ENCODE data around the gene UBE2L6. TPM values are rescaled to one million over a fixed set of nuclear protein-coding genes. Genes with fewer than 3 reads are reported as not detected.
"Not testable (repeated sequence)": the region's sequence is repeated elsewhere in the genome, so short reads cannot be mapped to it uniquely, and the experiment has no call there.

The UBE2L6 gene
- total and polyA plus RNA-seq, 2 experiments from 2014 or later: 41.5 to 75.9 TPM

DNA sequence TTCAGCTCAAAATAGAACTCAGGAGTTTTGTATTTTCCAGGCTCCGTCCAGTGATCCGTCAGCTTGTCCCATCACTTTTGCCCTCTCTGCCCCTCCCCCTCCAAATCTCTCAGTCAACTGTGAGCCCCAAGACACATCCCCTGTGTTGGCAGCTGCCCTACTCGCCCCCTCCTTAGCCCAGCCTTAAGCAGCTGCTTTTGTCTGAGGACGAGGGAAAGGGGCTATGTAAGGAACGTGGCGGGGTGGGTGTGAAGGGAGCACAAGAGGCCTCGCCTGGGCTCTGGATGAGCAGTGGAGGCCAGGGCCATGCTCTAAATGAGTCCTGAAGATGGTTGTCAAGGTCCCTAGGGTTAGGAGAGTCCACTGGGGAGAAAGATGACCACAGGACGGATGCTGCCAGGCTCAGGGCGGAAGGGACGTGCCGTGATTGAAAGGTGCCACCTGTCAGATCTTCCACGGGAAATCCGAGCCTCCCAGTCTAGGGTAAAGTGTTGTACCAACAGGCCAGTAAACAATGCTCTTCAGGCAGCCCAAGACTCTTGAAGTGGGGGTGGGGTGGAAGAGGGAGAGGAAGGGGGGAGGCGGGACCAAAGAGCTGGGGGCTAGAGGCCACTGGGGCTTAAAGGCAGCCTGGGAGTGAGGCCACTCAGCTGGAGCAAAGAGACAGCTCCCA is 30.4 kb downstream of the UBE2L6 start, which contains the start of gene SMTNL1:
Gene SMTNL1, plus strand, starts transcription at position 649 of the 673 bp plus-strand sequence. CDS start 5,048 bp downstream, outside the sequence.
- Histone ChIP-seq H3K4me3 (no peak within 1 kb of the TSS), H2AFZ (no peak within 1 kb of the TSS)
- in situ Hi-C loops (cut with MboI): no loop called here

GRCh38 chr11:57534449-57534848 is 33.0 kb downstream of the UBE2L6 start:
- H3K36me3 ChIP-seq (ENCODE audit: low read depth); H3K9me3 ChIP-seq (ENCODE audit: low read depth); H3K27me3 ChIP-seq (replicated peaks; ENCODE audit: insufficient read depth); H3F3A ChIP-seq (ENCODE audit: insufficient read depth); H3K4me3 ChIP-seq; H4K20me1 ChIP-seq (ENCODE audit: insufficient read depth); H2AFZ ChIP-seq; DNase-seq; H3K27ac ChIP-seq; H3K9ac ChIP-seq; H3K4me2 ChIP-seq (ENCODE audit: unreplicated experiment); in situ Hi-C loops (cut with MboI); H3K4me1 ChIP-seq (ENCODE audit: insufficient read depth); H3K9me2 ChIP-seq (ENCODE audit: insufficient read depth): not testable (repeated sequence)
- 85 to 88% methylated on average over 7 of the region's 7 CpGs for WGBS, 2 experiments (ENCODE audit: low coverage in 1 of 2, low lambda C conversion rate in 2 of 2, missing lambda C conversion rate in 2 of 2)
- H3K79me2 ChIP-seq (ENCODE audit: insufficient read depth): peaks cover 11% of the 10 kb centered on the region

More for the DNA sequence above, 30.4 kb downstream of the UBE2L6 start, which contains the start of gene SMTNL1:
- Histone ChIP-seq H3K9me2 (ENCODE audit: insufficient read depth) (no peaks in the 10 kb centered on the region), H3K9me3 (ENCODE audit: low read depth) (no peaks in the 10 kb centered on the region), H3K4me1 (ENCODE audit: insufficient read depth) (no peaks in the 10 kb centered on the region), H3K4me2 (ENCODE audit: unreplicated experiment) (no peak within 1 kb of the TSS), H3K36me3 (ENCODE audit: low read depth) (no peaks in the 10 kb centered on the region), H3K79me2 (ENCODE audit: insufficient read depth) (no peaks in the 10 kb centered on the region), H4K20me1 (ENCODE audit: insufficient read depth) (no peaks in the 10 kb centered on the region), H3K27ac (no peak within 1 kb of the TSS), H3K27me3 (replicated peaks; ENCODE audit: insufficient read depth) (peaks cover 3% of the 10 kb centered on the region; the same call in 1 of the 2 replicates), H3F3A (ENCODE audit: insufficient read depth) (no peaks in the 10 kb centered on the region), H3K9ac (no peak within 1 kb of the TSS)
- no peak for DNase-seq
- TF ChIP-seq EZH2 (IDR thresholded peaks at IDR 0.05; ENCODE audit: insufficient read depth, poor library complexity, severe bottlenecking) (no peak), EZH2phosphoT487 (IDR thresholded peaks at IDR 0.05; ENCODE audit: insufficient read depth, low read depth) (no peak)
- 45 to 49% methylated on average over 13 to 14 of the region's 14 CpGs for WGBS, 2 experiments (ENCODE audit: low coverage in 1 of 2, low lambda C conversion rate in 2 of 2, missing lambda C conversion rate in 2 of 2)

DNA sequence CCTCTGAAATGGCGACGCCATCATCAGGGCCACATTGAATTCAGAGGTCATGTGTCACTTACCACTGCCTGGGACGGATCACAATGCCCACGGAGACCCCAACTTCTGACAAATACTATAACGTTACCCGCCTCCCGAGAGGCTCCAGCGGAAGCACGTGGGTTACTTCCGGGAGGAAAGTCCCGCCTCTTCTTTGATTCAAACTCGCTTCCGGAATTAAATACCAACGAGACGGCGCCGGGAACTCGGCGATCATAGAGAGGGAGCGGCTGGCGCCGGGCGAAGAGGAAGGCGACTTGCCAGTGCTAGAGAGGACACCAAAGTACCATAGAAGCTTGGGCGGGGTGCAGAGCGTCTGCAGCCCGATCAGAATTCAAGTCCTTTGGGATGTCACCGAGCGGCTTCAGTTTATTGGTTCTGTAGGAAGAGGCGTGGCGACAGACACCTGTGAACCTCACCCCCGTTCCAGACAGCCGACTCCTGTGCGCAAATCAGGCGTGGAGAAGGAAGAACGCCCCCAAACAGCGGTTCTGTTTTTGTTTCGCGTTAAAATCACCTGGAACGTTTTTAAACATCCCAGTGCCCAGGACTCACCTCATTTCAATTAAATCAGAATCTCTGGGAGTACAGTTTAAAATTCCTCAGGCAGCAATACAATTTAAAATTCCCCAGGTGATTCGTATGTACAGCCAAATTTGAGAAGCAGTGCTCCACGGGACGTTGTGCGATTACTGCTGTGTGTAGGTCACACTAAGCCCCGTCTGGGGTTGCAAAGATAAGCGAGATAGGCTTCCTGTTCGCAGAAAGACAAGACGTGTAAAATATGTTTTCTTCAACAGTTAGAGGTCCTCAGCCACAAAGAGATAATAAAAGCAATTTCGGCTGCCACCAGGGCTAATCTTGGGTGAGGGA is 36.6 kb downstream of the UBE2L6 start, which contains the start of gene TIMM10:
Gene TIMM10, minus strand, starts transcription at position 159 of the 912 bp plus-strand sequence. CDS start 565 bp downstream, outside the sequence.
- in situ Hi-C loops (cut with MboI): no loop called here
- TF ChIP-seq EZH2phosphoT487 (IDR thresholded peaks at IDR 0.05; ENCODE audit: insufficient read depth, low read depth) (no peak), EZH2 (IDR thresholded peaks at IDR 0.05; ENCODE audit: insufficient read depth, poor library complexity, severe bottlenecking) (no peak)
- peak within 1 kb of the TSS; percentile 90 for H3K4me3 ChIP-seq
- no peaks in the 10 kb centered on the region for H3F3A ChIP-seq (ENCODE audit: insufficient read depth)
- peak within 1 kb of the TSS; percentile 81 for H3K9ac ChIP-seq
- peak; percentile 98 for DNase-seq
- H3K9me2 ChIP-seq (ENCODE audit: insufficient read depth): no peaks in the 10 kb centered on the region
- peaks cover under 1% of the 10 kb centered on the region; the same call in 1 of the 2 replicates for H3K27me3 ChIP-seq (replicated peaks; ENCODE audit: insufficient read depth)
- H3K27ac ChIP-seq: peak within 1 kb of the TSS; percentile 19; the same call in 1 of the 2 replicates
- H4K20me1 ChIP-seq (ENCODE audit: insufficient read depth): no peaks in the 10 kb centered on the region
- peak within 1 kb of the TSS; percentile 85 for H3K4me2 ChIP-seq (ENCODE audit: unreplicated experiment)
- H2AFZ ChIP-seq: peak within 1 kb of the TSS; percentile 97
- WGBS, 2 experiments (ENCODE audit: low coverage in 1 of 2, low lambda C conversion rate in 2 of 2, missing lambda C conversion rate in 2 of 2): 1% methylated on average over 49 of the region's 49 CpGs
- H3K4me1 ChIP-seq (ENCODE audit: insufficient read depth): 0 out of 2 replicates have a peak, but pooled peaks cover 5% of the 10 kb centered on the region
- no peaks in the 10 kb centered on the region for H3K9me3 ChIP-seq (ENCODE audit: low read depth)
- H3K36me3 ChIP-seq (ENCODE audit: low read depth): no peaks in the 10 kb centered on the region
- H3K79me2 ChIP-seq (ENCODE audit: insufficient read depth): peaks cover 21% of the 10 kb centered on the region

GRCh38 chr11:57530215-57530595 is 37.3 kb downstream of the UBE2L6 start:
- Histone ChIP-seq H3K9me3 (ENCODE audit: low read depth) (no peaks in the 10 kb centered on the region), H3K79me2 (ENCODE audit: insufficient read depth) (peaks cover 21% of the 10 kb centered on the region), H3K9me2 (ENCODE audit: insufficient read depth) (no peaks in the 10 kb centered on the region), H3K27me3 (replicated peaks; ENCODE audit: insufficient read depth) (no peaks in the 10 kb centered on the region), H3K4me3 (peak overlapping the region; percentile 90), H3K9ac (peak overlapping the region; percentile 81), H3K4me2 (ENCODE audit: unreplicated experiment) (peak overlapping the region; percentile 85), H3K36me3 (ENCODE audit: low read depth) (no peaks in the 10 kb centered on the region), H3K27ac (peak overlapping the region; percentile 19; the same call in 1 of the 2 replicates), H4K20me1 (ENCODE audit: insufficient read depth) (no peaks in the 10 kb centered on the region), H3K4me1 (ENCODE audit: insufficient read depth) (0 out of 2 replicates have a peak, but pooled peaks cover 5% of the 10 kb centered on the region), H3F3A (ENCODE audit: insufficient read depth) (no peaks in the 10 kb centered on the region), H2AFZ (peak overlapping the region; percentile 97)
- TF ChIP-seq EZH2phosphoT487 (IDR thresholded peaks at IDR 0.05; ENCODE audit: insufficient read depth, low read depth) (no peak), EZH2 (IDR thresholded peaks at IDR 0.05; ENCODE audit: insufficient read depth, poor library complexity, severe bottlenecking) (no peak)
- WGBS, 2 experiments (ENCODE audit: low coverage in 1 of 2, low lambda C conversion rate in 2 of 2, missing lambda C conversion rate in 2 of 2): 2 to 4% methylated on average over 17 of the region's 17 CpGs
- in situ Hi-C loops (cut with MboI): no loop called here
- no peak for DNase-seq

Data from GM23248 (cell line).